ENCODE data around the gene CDK5R2. TPM values are rescaled to one million over a fixed set of nuclear protein-coding genes. Genes with fewer than 3 reads are reported as not detected.

CDK5R2 gene
- total and polyA plus RNA-seq, 12 donors = 0.13 to 10.4 (median 1.7) TPM; not detected in 3

- H3K27ac ChIP-seq = peak overlapping the region in 1 of 5 donors; percentile 73
- peak in 1 of 7 donors; percentile 85 for DNase-seq
- TF ChIP-seq POLR2A (IDR thresholded peaks at IDR 0.05) = no peak
- no peak for TF ChIP-seq CTCF (IDR thresholded peaks at IDR 0.05)
- 55 to 76% (median 67%) methylated on average over 3 to 4 of the region's 4 CpGs for WGBS, 4 donors
- H3K36me3 ChIP-seq (replicated peaks in 1 of 2) = no peaks in the 10 kb centered on the region
- H3K27me3 ChIP-seq = peaks cover 39% of the 10 kb centered on the region
- H3K4me3 ChIP-seq = no peak overlapping the region
- H3K9me3 ChIP-seq (replicated peaks in 1 of 3) = no peaks in the 10 kb centered on the region
- intact Hi-C loops (cut with DNase I) = loop anchor here in 1 of 2 donors (10.0 kb wide), 1 partner anchor 158 kb away; no protein-coding TSS in a partner anchor
- peaks cover 14 to 21% of the 10 kb centered on the region in 2 donors for H3K4me1 ChIP-seq (replicated peaks in 1 of 2)
Measured at GRCh38 chr2:218996937-218997336, 37.5 kb downstream of the CDK5R2 start.

GRCh38 chr2:218997731-218998130 lies 38.3 kb downstream of the CDK5R2 start:
- H3K4me1 ChIP-seq (replicated peaks in 1 of 2) = peaks cover 22 to 28% of the 10 kb centered on the region in 2 donors

GRCh38 chr2:218998414-218999002 lies 39.0 kb downstream of the CDK5R2 start:
- no peak overlapping the region for H3K4me3 ChIP-seq
- H3K36me3 ChIP-seq (replicated peaks in 1 of 2) = no peaks in the 10 kb centered on the region
- DNase-seq = peak in 1 of 7 donors; percentile 56
- no peak for TF ChIP-seq CTCF (IDR thresholded peaks at IDR 0.05)
- TF ChIP-seq POLR2A (IDR thresholded peaks at IDR 0.05) = no peak
- peak overlapping the region in 1 of 5 donors; percentile 73 for H3K27ac ChIP-seq
- no peaks in the 10 kb centered on the region for H3K9me3 ChIP-seq (replicated peaks in 1 of 3)
- intact Hi-C loops (cut with DNase I) = loop anchor here in 1 of 2 donors (10.0 kb wide), 1 partner anchor 156 kb away; no protein-coding TSS in a partner anchor
- H3K4me1 ChIP-seq (replicated peaks in 1 of 2) = peaks cover 18 to 26% of the 10 kb centered on the region in 2 donors
- peaks cover 40% of the 10 kb centered on the region for H3K27me3 ChIP-seq
- WGBS, 4 donors = 68 to 85% (median 72%) methylated on average over 10 to 12 of the region's 12 CpGs

More at GRCh38 chr2:218997731-218998130, 38.3 kb downstream of the CDK5R2 start:
- Histone ChIP-seq H3K4me3 (no peak overlapping the region), H3K9me3 (replicated peaks in 1 of 3) (no peaks in the 10 kb centered on the region), H3K36me3 (replicated peaks in 1 of 2) (no peaks in the 10 kb centered on the region), H3K27me3 (peaks cover 40% of the 10 kb centered on the region), H3K27ac (peak overlapping the region in 1 of 5 donors; percentile 73)
- peak in 1 of 7 donors; percentile 81 for DNase-seq
- intact Hi-C loops (cut with DNase I) = loop anchor here in 1 of 2 donors (10.0 kb wide), 1 partner anchor 157 kb away; no protein-coding TSS in a partner anchor
- no peak for TF ChIP-seq POLR2A (IDR thresholded peaks at IDR 0.05)
- no peak for TF ChIP-seq CTCF (IDR thresholded peaks at IDR 0.05)
- 36 to 67% (median 50%) methylated on average over 1 to 2 of the region's 2 CpGs for whole genome bisulfite sequencing, 4 donors

GRCh38 chr2:218999021-218999880 lies 39.8 kb downstream of the CDK5R2 start:
- TF ChIP-seq POLR2A (IDR thresholded peaks at IDR 0.05) (no peak), CTCF (IDR thresholded peaks at IDR 0.05) (no peak)
- intact Hi-C loops (cut with DNase I) = loop anchor here in 1 of 2 donors (10.0 kb wide), 1 partner anchor 156 kb away; no protein-coding TSS in a partner anchor
- H3K9me3 ChIP-seq (replicated peaks in 1 of 3) = no peaks in the 10 kb centered on the region
- peaks cover 40% of the 10 kb centered on the region for H3K27me3 ChIP-seq
- no peaks in the 10 kb centered on the region for H3K36me3 ChIP-seq (replicated peaks in 1 of 2)
- 46 to 61% (median 53%) methylated on average over 8 to 10 of the region's 10 CpGs for WGBS, 4 donors
- peaks cover 13 to 20% of the 10 kb centered on the region in 2 donors for H3K4me1 ChIP-seq (replicated peaks in 1 of 2)
- peak overlapping the region in 1 of 5 donors; percentile 73 for H3K27ac ChIP-seq
- no peak overlapping the region for H3K4me3 ChIP-seq
- peak in 1 of 7 donors; percentile 53 for DNase-seq
